Measurements from ENCODE around the gene OR51M1.
"Not testable (repeated sequence)": the region's sequence is repeated elsewhere in the genome, so short reads cannot be mapped to it uniquely, and the experiment has no call there.

OR51M1 gene

GRCh38 chr11:5345831-5346230 is 37.8 kb upstream of the OR51M1 start:
- H3K9me3 ChIP-seq = no peaks in the 10 kb centered on the region
- no peak overlapping the region for H3K4me3 ChIP-seq
- no peak for DNase-seq
- intact Hi-C loops (cut with DNase I; ENCODE audit: low total_unique reads) = no loop called here
- H3K4me1 ChIP-seq = no peaks in the 10 kb centered on the region
- no peaks in the 10 kb centered on the region for H3K36me3 ChIP-seq
- H3K27me3 ChIP-seq = no peaks in the 10 kb centered on the region
- TF ChIP-seq CTCF (IDR thresholded peaks at IDR 0.05) = no peak
- H3K27ac ChIP-seq = no peak overlapping the region

- intact Hi-C loops (cut with DNase I; ENCODE audit: low total_unique reads) = no loop called here
- H3K27ac ChIP-seq = no peak overlapping the region
- no peaks in the 10 kb centered on the region for H3K9me3 ChIP-seq
- no peak overlapping the region for H3K4me3 ChIP-seq
- H3K4me1 ChIP-seq = no peaks in the 10 kb centered on the region
- no peaks in the 10 kb centered on the region for H3K36me3 ChIP-seq
- TF ChIP-seq CTCF (IDR thresholded peaks at IDR 0.05) = no peak
- no peaks in the 10 kb centered on the region for H3K27me3 ChIP-seq
- no peak for DNase-seq
Measured at GRCh38 chr11:5348551-5349194, 34.9 kb upstream of the OR51M1 start.

GRCh38 chr11:5349550-5349949 is 34.1 kb upstream of the OR51M1 start:
- no peaks in the 10 kb centered on the region for H3K4me1 ChIP-seq
- H3K27me3 ChIP-seq = no peaks in the 10 kb centered on the region
- H3K27ac ChIP-seq = no peak overlapping the region
- no peaks in the 10 kb centered on the region for H3K9me3 ChIP-seq
- intact Hi-C loops (cut with DNase I; ENCODE audit: low total_unique reads) = no loop called here
- DNase-seq = no peak
- no peaks in the 10 kb centered on the region for H3K36me3 ChIP-seq
- no peak for TF ChIP-seq CTCF (IDR thresholded peaks at IDR 0.05)
- H3K4me3 ChIP-seq = no peak overlapping the region

- intact Hi-C loops (cut with DNase I; ENCODE audit: low total_unique reads) = no loop called here
- Histone ChIP-seq H3K4me1 (no peaks in the 10 kb centered on the region), H3K27me3 (no peaks in the 10 kb centered on the region), H3K27ac (no peak within 1 kb of the TSS), H3K9me3 (no peaks in the 10 kb centered on the region), H3K36me3 (no peaks in the 10 kb centered on the region), H3K4me3 (no peak within 1 kb of the TSS)
- no peak for TF ChIP-seq CTCF (IDR thresholded peaks at IDR 0.05)
- no peak for DNase-seq
Measured at GRCh38 chr11:5351208-5351607, 32.4 kb upstream of the OR51M1 start, which contains the start of gene OR51B6. Gene OR51B6 (plus strand): TSS chr11:5351508. CDS start chr11:5351508, 0 bp downstream.

- H3K27me3 ChIP-seq; intact Hi-C loops (cut with DNase I; ENCODE audit: low total_unique reads); H3K27ac ChIP-seq; H3K4me3 ChIP-seq; H3K4me1 ChIP-seq; DNase-seq; H3K36me3 ChIP-seq; H3K9me3 ChIP-seq: not testable (repeated sequence)
Measured at GRCh38 chr11:5356031-5356430, 27.6 kb upstream of the OR51M1 start.

GRCh38 chr11:5362017-5362625 is 21.5 kb upstream of the OR51M1 start:
- no peak overlapping the region for H3K4me3 ChIP-seq
- no peak overlapping the region for H3K27ac ChIP-seq
- no peaks in the 10 kb centered on the region for H3K27me3 ChIP-seq
- TF ChIP-seq CTCF (IDR thresholded peaks at IDR 0.05) = no peak
- H3K4me1 ChIP-seq = peaks cover 0 to 1% (median under 1%) of the 10 kb centered on the region in 4 donors
- H3K9me3 ChIP-seq = no peaks in the 10 kb centered on the region
- intact Hi-C loops (cut with DNase I; ENCODE audit: low total_unique reads) = no loop called here
- no peak for DNase-seq
- H3K36me3 ChIP-seq = no peaks in the 10 kb centered on the region
